HepG2 (cell line): ENCODE data around the gene SALL4. TPM values are rescaled to one million over a fixed set of nuclear protein-coding genes. Genes with fewer than 3 reads are reported as not detected.
A peak's percentile ranks its signal among the peaks of the same experiment; 100 is the strongest.

Experiments used
- ADNP ChIP-seq: sonication (generic); formaldehyde crosslinking; IDR thresholded peaks from 2 replicates; pipeline ENCODE4 v1.4.0; 2020; ENCODE audit warnings: missing genetic modification reagents
- BRCA1 ChIP-seq: sonication (generic); formaldehyde crosslinking; IDR thresholded peaks from 2 replicates; pipeline ENCODE4 v1.4.0; 2020; ENCODE audit warnings: missing genetic modification reagents
- CBX2 ChIP-seq, 2 experiments: fragments of 200-600 bp in 1 of 2; sonication (generic); formaldehyde crosslinking in 1 of 2; IDR thresholded peaks; 2 replicates each; pipeline versions ENCODE4 v1.7.0 to v1.8.1; 2018 to 2022; ENCODE audit warnings: low read depth in 2 of 2, low read length in 1 of 2, mild to moderate bottlenecking in 1 of 2, missing genetic modification reagents in 1 of 2
- CC2D1A ChIP-seq: sonication (generic); formaldehyde crosslinking; IDR thresholded peaks from 2 replicates; pipeline ENCODE4 v1.8.1; 2023; ENCODE audit warnings: mild to moderate bottlenecking, missing genetic modification reagents
- E2F5 ChIP-seq: sonication (generic); formaldehyde crosslinking; conservative IDR thresholded peaks from 2 replicates; pipeline ENCODE4 v1.4.0; 2020; ENCODE audit warnings: missing genetic modification reagents
- FIP1L1 ChIP-seq: fragments of 200-400 bp; formaldehyde crosslinking; IDR thresholded peaks from 2 replicates; pipeline ENCODE4 v1.6.1; 2018; ENCODE audit warnings: low read depth, mild to moderate bottlenecking, low read length, moderate library complexity, borderline replicate concordance; ENCODE audit not compliant: insufficient read depth
- HINFP ChIP-seq: sonication (generic); formaldehyde crosslinking; IDR thresholded peaks from 2 replicates; pipeline ENCODE4 v1.4.0; 2020; ENCODE audit warnings: low read depth, mild to moderate bottlenecking, missing genetic modification reagents
- HOXD1 ChIP-seq: sonication (generic); formaldehyde crosslinking; IDR thresholded peaks from 2 replicates; pipeline ENCODE4 v1.5.0; 2020; ENCODE audit warnings: missing genetic modification reagents
- KDM4B ChIP-seq: sonication (generic); formaldehyde crosslinking; IDR thresholded peaks from 2 replicates; pipeline ENCODE4 v1.4.0; 2020; ENCODE audit warnings: missing genetic modification reagents
- KLF9 ChIP-seq: IDR thresholded peaks from 2 replicates; pipeline ENCODE4 v1.6.1; 2016; ENCODE audit warnings: low read depth
- MEF2D ChIP-seq: sonication (generic); formaldehyde crosslinking; IDR thresholded peaks from 2 replicates; pipeline ENCODE4 v1.5.1; 2020; ENCODE audit warnings: mild to moderate bottlenecking, missing genetic modification reagents
- NR3C1 ChIP-seq: sonication (generic); formaldehyde crosslinking; IDR thresholded peaks from 2 replicates; pipeline ENCODE4 v1.4.0; 2020; ENCODE audit warnings: missing genetic modification reagents
- RXRA ChIP-seq: sonication (generic); formaldehyde crosslinking; IDR thresholded peaks from 2 replicates; pipeline ENCODE4 v1.5.1; 2020; ENCODE audit warnings: missing genetic modification reagents
- SATB2 ChIP-seq: sonication (generic); formaldehyde crosslinking; IDR thresholded peaks from 2 replicates; pipeline ENCODE4 v1.5.0; 2020; ENCODE audit warnings: missing genetic modification reagents
- SRF ChIP-seq: IDR thresholded peaks from 2 replicates; pipeline ENCODE4 v1.6.1; 2011; ENCODE audit warnings: mild to moderate bottlenecking, low read depth, low read length, moderate library complexity
- TCF7L2 ChIP-seq: IDR thresholded peaks from 2 replicates; pipeline ENCODE4 v1.6.1; 2011; ENCODE audit warnings: mild to moderate bottlenecking, low read depth, low read length, moderate library complexity
- TSC22D2 ChIP-seq: sonication (generic); formaldehyde crosslinking; IDR thresholded peaks from 2 replicates; pipeline ENCODE4 v1.5.1; 2020; ENCODE audit warnings: missing genetic modification reagents, mild to moderate bottlenecking, borderline replicate concordance
- ZMYM4 ChIP-seq: sonication (generic); formaldehyde crosslinking; IDR thresholded peaks from 2 replicates; pipeline ENCODE4 v1.8.1; 2023; ENCODE audit warnings: mild to moderate bottlenecking, missing genetic modification reagents
- ZNF432 ChIP-seq: sonication (generic); formaldehyde crosslinking; IDR thresholded peaks from 2 replicates; pipeline ENCODE4 v1.5.0; 2020; ENCODE audit warnings: missing genetic modification reagents, mild to moderate bottlenecking, borderline replicate concordance
- ZNF552 ChIP-seq: sonication (generic); formaldehyde crosslinking; IDR thresholded peaks from 2 replicates; pipeline ENCODE4 v1.9.0; 2022; ENCODE audit warnings: missing genetic modification reagents, mild to moderate bottlenecking, borderline replicate concordance
- ZNF768 ChIP-seq: sonication (generic); formaldehyde crosslinking; IDR thresholded peaks from 2 replicates; pipeline ENCODE4 v1.4.0; 2020; ENCODE audit warnings: missing genetic modification reagents
- ZNF773 ChIP-seq: sonication (generic); formaldehyde crosslinking; IDR thresholded peaks from 2 replicates; pipeline ENCODE4 v1.4.0; 2020; ENCODE audit warnings: missing genetic modification reagents, borderline replicate concordance
- ZNF883 ChIP-seq: sonication (generic); formaldehyde crosslinking; IDR thresholded peaks from 2 replicates; pipeline ENCODE4 v1.5.1; 2020; ENCODE audit warnings: mild to moderate bottlenecking, missing genetic modification reagents; ENCODE audit errors: not compliant biosample characterization
- polyA plus RNA-seq, 8 experiments: library from polyadenylated mRNA; depleted of rRNA in 3 of 8; stranded (reverse) in 7 of 8; unstranded in 1 of 8; fragments of >200 nt; fragmentation: Illumina TruSeq in 4 of 8; extraction: Trizol in 4 of 8; gene quantifications; 2 replicates each; pipeline versions ENCODE4 v1.2.1 to v1.2.3, GENCODE V29; 2011 to 2016; ENCODE audit warnings: low read depth in 4 of 8, missing spikeins in 1 of 8, mixed read lengths in 1 of 8; ENCODE audit not compliant: insufficient read depth in 1 of 8
- total RNA-seq, 5 experiments: library from RNA; depleted of rRNA; stranded (reverse); fragments of >200 nt; fragmentation: Illumina TruSeq; extraction: Trizol; gene quantifications; 2 replicates each; pipeline ENCODE4 v1.2.3, GENCODE V29; 2016; ENCODE audit warnings: low read depth in 1 of 5
- TF ChIP-seq, protein P1 (sequence below): sonication (generic); IDR thresholded peaks from 2 replicates; pipeline ENCODE4 v1.6.1; 2016; ENCODE audit warnings: low read depth, borderline replicate concordance
- TF ChIP-seq, protein P2 (sequence below): sonication (generic); formaldehyde crosslinking; IDR thresholded peaks from 2 replicates; pipeline ENCODE4 v1.5.0; 2020; ENCODE audit warnings: mild to moderate bottlenecking, missing genetic modification reagents

SALL4 gene
- total and polyA plus RNA-seq, 2 of the 13 experiments (the other 11 are each of a cell fraction or from before 2014, with no cell fraction given) = 0.33 to 1.8 TPM

DNA sequence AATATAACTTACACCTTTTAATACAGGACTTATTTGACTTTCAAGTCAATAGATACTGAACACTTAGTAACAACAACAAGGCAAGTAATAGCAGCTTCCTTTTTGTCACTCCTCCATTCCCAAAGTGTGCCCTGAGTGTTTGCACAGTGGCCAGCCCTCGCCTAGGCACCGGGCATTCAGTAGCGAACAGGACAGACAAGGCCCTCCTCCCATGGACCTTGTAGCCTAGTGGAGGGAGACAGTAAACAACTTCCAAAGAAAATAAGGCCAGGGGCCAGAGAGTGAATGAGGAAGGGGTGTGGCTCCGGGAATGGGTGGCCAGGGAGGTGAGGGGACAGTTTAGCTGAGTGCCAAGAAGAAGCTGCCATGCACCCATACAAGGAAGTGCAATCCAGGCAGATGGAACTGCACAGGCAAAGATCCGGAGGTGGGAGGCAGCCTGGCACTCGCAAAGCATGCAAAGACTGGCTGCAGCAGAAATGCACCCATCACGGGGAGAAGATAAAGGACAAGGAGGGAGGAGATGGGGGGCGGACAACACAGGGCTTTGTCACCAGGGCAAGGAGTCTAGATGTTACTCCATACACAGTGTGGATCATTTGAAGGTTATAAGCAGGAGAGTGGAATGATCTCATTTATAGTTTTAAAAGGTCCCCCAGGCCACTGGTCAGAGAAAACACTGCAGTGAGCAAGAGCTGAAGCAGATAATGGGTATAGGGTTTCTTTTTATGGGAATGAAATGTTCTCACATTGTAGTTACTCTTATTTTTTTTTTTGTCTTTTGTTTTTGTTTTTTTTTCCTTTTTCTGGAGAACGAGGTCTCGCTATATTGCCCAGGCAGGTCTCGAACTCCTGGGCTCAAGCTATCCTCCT, 66.4 kb downstream of the SALL4 start (continued):
- peak; percentile 91 for TF ChIP-seq HINFP (CRISPR knock-in tag)
- no peak for TF ChIP-seq TCF7L2
- peak; percentile 72; the same call in 1 of the 2 replicates for TF ChIP-seq ADNP (CRISPR knock-in tag)
- TF ChIP-seq KDM4B (CRISPR knock-in tag) = no peak
- no peak for TF ChIP-seq KLF9
- no peak for TF ChIP-seq E2F5 (CRISPR knock-in tag)
- no peak for TF ChIP-seq TSC22D2
- no peak for TF ChIP-seq HOXD1
- TF ChIP-seq SATB2 (CRISPR knock-in tag) = no peak
- peak; percentile 34; the same call in 1 of the 2 replicates for TF ChIP-seq RXRA (CRISPR knock-in tag)
- TF ChIP-seq, protein P1, sequence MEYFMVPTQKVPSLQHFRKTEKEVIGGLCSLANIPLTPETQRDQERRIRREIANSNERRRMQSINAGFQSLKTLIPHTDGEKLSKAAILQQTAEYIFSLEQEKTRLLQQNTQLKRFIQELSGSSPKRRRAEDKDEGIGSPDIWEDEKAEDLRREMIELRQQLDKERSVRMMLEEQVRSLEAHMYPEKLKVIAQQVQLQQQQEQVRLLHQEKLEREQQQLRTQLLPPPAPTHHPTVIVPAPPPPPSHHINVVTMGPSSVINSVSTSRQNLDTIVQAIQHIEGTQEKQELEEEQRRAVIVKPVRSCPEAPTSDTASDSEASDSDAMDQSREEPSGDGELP = no peak
- TF ChIP-seq, protein P2, sequence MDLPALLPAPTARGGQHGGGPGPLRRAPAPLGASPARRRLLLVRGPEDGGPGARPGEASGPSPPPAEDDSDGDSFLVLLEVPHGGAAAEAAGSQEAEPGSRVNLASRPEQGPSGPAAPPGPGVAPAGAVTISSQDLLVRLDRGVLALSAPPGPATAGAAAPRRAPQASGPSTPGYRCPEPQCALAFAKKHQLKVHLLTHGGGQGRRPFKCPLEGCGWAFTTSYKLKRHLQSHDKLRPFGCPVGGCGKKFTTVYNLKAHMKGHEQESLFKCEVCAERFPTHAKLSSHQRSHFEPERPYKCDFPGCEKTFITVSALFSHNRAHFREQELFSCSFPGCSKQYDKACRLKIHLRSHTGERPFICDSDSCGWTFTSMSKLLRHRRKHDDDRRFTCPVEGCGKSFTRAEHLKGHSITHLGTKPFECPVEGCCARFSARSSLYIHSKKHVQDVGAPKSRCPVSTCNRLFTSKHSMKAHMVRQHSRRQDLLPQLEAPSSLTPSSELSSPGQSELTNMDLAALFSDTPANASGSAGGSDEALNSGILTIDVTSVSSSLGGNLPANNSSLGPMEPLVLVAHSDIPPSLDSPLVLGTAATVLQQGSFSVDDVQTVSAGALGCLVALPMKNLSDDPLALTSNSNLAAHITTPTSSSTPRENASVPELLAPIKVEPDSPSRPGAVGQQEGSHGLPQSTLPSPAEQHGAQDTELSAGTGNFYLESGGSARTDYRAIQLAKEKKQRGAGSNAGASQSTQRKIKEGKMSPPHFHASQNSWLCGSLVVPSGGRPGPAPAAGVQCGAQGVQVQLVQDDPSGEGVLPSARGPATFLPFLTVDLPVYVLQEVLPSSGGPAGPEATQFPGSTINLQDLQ (CRISPR knock-in tag) = no peak
- peak; percentile 15; the same call in 1 of the 2 replicates for TF ChIP-seq MEF2D (CRISPR knock-in tag)
- TF ChIP-seq ZMYM4 (CRISPR knock-in tag) = peak; percentile 59; the same call in 1 of the 2 replicates
- TF ChIP-seq ZNF773 (CRISPR knock-in tag) = no peak
- no peak for TF ChIP-seq FIP1L1
- TF ChIP-seq CC2D1A (CRISPR knock-in tag) = no peak
- no peak for TF ChIP-seq ZNF883
- no peak for TF ChIP-seq NR3C1 (CRISPR knock-in tag)
- TF ChIP-seq ZNF432 (CRISPR knock-in tag) = no peak
- TF ChIP-seq BRCA1 (CRISPR knock-in tag) = no peak
- no peak for TF ChIP-seq ZNF768 (CRISPR knock-in tag)
- no peak for TF ChIP-seq CBX2 (IDR thresholded peaks at IDR 0.05; ENCODE audit: low read depth, low read length)
- TF ChIP-seq CBX2 (CRISPR knock-in tag; IDR thresholded peaks at IDR 0.05; ENCODE audit: low read depth) = no peak
- no peak for TF ChIP-seq SRF
- no peak for TF ChIP-seq ZNF552 (CRISPR knock-in tag)
